ENCODE results near the gene CHRNB1.

DNA sequence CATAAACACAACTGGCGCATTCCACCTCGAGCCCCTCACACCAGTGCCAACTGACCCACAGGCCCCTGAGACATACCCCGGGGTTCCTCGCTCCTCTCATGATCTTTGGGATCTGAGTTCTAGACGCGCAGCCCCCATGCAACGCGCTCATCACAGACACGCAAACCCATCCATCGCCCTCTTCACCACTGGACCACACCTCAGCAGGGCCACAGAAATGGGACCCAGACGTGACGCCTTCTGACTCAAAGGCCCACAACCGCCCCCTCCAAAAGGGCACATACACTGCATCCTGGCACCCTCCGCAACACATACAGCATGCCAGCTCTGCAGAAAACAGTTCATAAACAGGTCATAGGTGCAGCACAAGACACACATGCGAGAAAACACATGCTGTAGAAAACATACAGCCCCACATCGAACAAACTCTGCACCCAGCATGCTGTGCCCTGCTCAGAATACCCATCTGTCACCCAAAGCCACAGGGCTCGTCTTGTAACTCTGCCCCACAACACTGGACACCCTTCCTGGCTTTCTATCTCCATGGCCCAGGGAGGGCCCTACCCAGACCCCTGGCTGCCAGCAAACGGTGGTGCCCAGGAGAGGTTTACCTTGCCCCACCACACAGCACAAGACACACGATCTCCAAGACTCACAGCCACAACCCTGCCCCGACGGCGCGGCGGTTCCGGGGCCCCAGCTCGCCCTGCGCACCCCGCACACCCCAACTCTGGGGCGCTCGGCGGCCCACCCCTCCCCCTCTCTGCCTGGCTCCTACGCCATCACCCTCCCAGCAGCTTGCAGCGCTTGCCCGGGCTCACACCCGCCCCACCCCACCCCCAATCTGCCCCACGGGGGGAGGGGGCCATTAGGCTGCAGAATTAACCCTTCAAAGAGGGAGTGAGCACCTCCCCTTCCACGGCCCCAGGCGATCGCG, 33.7 kb downstream of the CHRNB1 start:
- TF ChIP-seq, protein P1, sequence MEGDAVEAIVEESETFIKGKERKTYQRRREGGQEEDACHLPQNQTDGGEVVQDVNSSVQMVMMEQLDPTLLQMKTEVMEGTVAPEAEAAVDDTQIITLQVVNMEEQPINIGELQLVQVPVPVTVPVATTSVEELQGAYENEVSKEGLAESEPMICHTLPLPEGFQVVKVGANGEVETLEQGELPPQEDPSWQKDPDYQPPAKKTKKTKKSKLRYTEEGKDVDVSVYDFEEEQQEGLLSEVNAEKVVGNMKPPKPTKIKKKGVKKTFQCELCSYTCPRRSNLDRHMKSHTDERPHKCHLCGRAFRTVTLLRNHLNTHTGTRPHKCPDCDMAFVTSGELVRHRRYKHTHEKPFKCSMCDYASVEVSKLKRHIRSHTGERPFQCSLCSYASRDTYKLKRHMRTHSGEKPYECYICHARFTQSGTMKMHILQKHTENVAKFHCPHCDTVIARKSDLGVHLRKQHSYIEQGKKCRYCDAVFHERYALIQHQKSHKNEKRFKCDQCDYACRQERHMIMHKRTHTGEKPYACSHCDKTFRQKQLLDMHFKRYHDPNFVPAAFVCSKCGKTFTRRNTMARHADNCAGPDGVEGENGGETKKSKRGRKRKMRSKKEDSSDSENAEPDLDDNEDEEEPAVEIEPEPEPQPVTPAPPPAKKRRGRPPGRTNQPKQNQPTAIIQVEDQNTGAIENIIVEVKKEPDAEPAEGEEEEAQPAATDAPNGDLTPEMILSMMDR (conservative IDR thresholded peaks at IDR 0.05), result no peak
- no peak for TF ChIP-seq ZFX (IDR thresholded peaks at IDR 0.05)

Data from C4-2B (cell line).